Measurements from ENCODE around the gene PEX11G. TPM values are rescaled to one million over a fixed set of nuclear protein-coding genes. Genes with fewer than 3 reads are reported as not detected.

PEX11G gene
- total and polyA plus RNA-seq, 9 of the 15 experiments (the other 6 are each of a cell fraction or from before 2014, with no cell fraction given): 0.07 to 3.2 (median 0.70) TPM; not detected in 1

- TF ChIP-seq DEAF1 (CRISPR knock-in tag; IDR thresholded peaks at IDR 0.05) (no peak), ZNF274 (IDR thresholded peaks at IDR 0.05; ENCODE audit: borderline replicate concordance, low read depth, low read length) (no peak), CTCFL (IDR thresholded peaks at IDR 0.05; ENCODE audit: borderline replicate concordance, insufficient read depth, low read depth, low read length, poor library complexity, severe bottlenecking) (peak; percentile 14), RBM17 (IDR thresholded peaks at IDR 0.05; ENCODE audit: borderline replicate concordance, low read depth, low read length) (no peak), ZNF408 (CRISPR knock-in tag; IDR thresholded peaks at IDR 0.05; ENCODE audit: low read depth) (no peak), ZNF766 (CRISPR knock-in tag; conservative IDR thresholded peaks at IDR 0.05) (peak; percentile 88), CEBPZ (IDR thresholded peaks at IDR 0.05; ENCODE audit: borderline replicate concordance, low read depth, low read length) (no peak), CHD1 (IDR thresholded peaks at IDR 0.05; ENCODE audit: low read length) (peak; percentile 73), PRMT5 (CRISPR knock-in tag; IDR thresholded peaks at IDR 0.05) (no peak), ZFX (CRISPR knock-in tag; IDR thresholded peaks at IDR 0.05) (peak; percentile 54), CHD4 (IDR thresholded peaks at IDR 0.05; ENCODE audit: insufficient read depth, insufficient replicate concordance, low read depth, low read length, poor library complexity, severe bottlenecking) (no peak), PCBP2 (IDR thresholded peaks at IDR 0.05; ENCODE audit: low read depth, low read length, poor library complexity, severe bottlenecking) (no peak), MTF1 (CRISPR knock-in tag; IDR thresholded peaks at IDR 0.05; ENCODE audit: borderline replicate concordance) (no peak), POLR2G (IDR thresholded peaks at IDR 0.05; ENCODE audit: low read depth, low read length) (peak; percentile 72), ZNF232 (CRISPR knock-in tag; IDR thresholded peaks at IDR 0.05) (peak; percentile 88), E2F5 (CRISPR knock-in tag; IDR thresholded peaks at IDR 0.05) (no peak), RFX1 (IDR thresholded peaks at IDR 0.05) (no peak), SMARCA5 (IDR thresholded peaks at IDR 0.05) (peak; percentile 99), ZNF24 (IDR thresholded peaks at IDR 0.05) (no peak)
Observed at GRCh38 chr19:7535047-7535997, 46.5 kb upstream of the PEX11G start, which contains the start of gene PNPLA6 (continued).

All from K562 (cell line).